ENCODE data around the gene TMEM100. TPM values are rescaled to one million over a fixed set of nuclear protein-coding genes. Genes with fewer than 3 reads are reported as not detected.

Gene TMEM100
- total and polyA plus RNA-seq, 5 donors = 13.2 to 37.2 (median 27.6) TPM

GRCh38 chr17:55760643-55761355 lies 38.1 kb upstream of the TMEM100 start:
- Histone ChIP-seq H3K27me3 (ENCODE audit: control insufficient read depth, insufficient read depth) (no peaks in the 10 kb centered on the region), H3K27ac (ENCODE audit: low read length) (no peak overlapping the region), H3K4me3 (ENCODE audit: low read length) (no peak overlapping the region), H3K4me1 (ENCODE audit: control insufficient read depth, insufficient read depth, low read length) (peaks cover 7% of the 10 kb centered on the region), H3K9me3 (ENCODE audit: control insufficient read depth, low read length) (no peaks in the 10 kb centered on the region)
- 41% methylated on average over 3 of the region's 3 CpGs for WGBS
- DNase-seq = peak in 1 of 3 donors; percentile 55
- peak; percentile 51 to 76 for ATAC-seq
- intact Hi-C loops (cut with DNase I) = no loop called here

GRCh38 chr17:55758171-55758570 lies 35.5 kb upstream of the TMEM100 start:
- H3K27me3 ChIP-seq (ENCODE audit: control insufficient read depth, insufficient read depth) = no peaks in the 10 kb centered on the region
- no peak for ATAC-seq

GRCh38 chr17:55757659-55758058 lies 35.0 kb upstream of the TMEM100 start:
- ATAC-seq (no peak), DNase-seq (no peak)
- Histone ChIP-seq H3K4me3 (ENCODE audit: low read length) (no peak overlapping the region), H3K4me1 (ENCODE audit: control insufficient read depth, insufficient read depth, low read length) (peaks cover 6% of the 10 kb centered on the region), H3K27me3 (ENCODE audit: control insufficient read depth, insufficient read depth) (no peaks in the 10 kb centered on the region), H3K9me3 (ENCODE audit: control insufficient read depth, low read length) (no peaks in the 10 kb centered on the region), H3K27ac (ENCODE audit: low read length) (no peak overlapping the region)
- intact Hi-C loops (cut with DNase I) = no loop called here
- WGBS = 99% methylated on average over 1 of the region's 1 CpG

More at GRCh38 chr17:55758171-55758570, 35.5 kb upstream of the TMEM100 start:
- no peak for DNase-seq
- Histone ChIP-seq H3K4me3 (ENCODE audit: low read length) (no peak overlapping the region), H3K4me1 (ENCODE audit: control insufficient read depth, insufficient read depth, low read length) (peaks cover 6% of the 10 kb centered on the region), H3K9me3 (ENCODE audit: control insufficient read depth, low read length) (no peaks in the 10 kb centered on the region), H3K27ac (ENCODE audit: low read length) (no peak overlapping the region)
- intact Hi-C loops (cut with DNase I) = no loop called here

- DNase-seq = no peak
- intact Hi-C loops (cut with DNase I) = no loop called here
- no peak overlapping the region for H3K4me3 ChIP-seq (ENCODE audit: low read length)
- H3K27me3 ChIP-seq (ENCODE audit: control insufficient read depth, insufficient read depth) = no peaks in the 10 kb centered on the region
- no peak overlapping the region for H3K27ac ChIP-seq (ENCODE audit: low read length)
- peaks cover 9% of the 10 kb centered on the region for H3K4me1 ChIP-seq (ENCODE audit: control insufficient read depth, insufficient read depth, low read length)
- 94% methylated on average over 2 of the region's 2 CpGs for WGBS
- ATAC-seq = no peak
- no peaks in the 10 kb centered on the region for H3K9me3 ChIP-seq (ENCODE audit: control insufficient read depth, low read length)
Measured at GRCh38 chr17:55756689-55757088, 34.0 kb upstream of the TMEM100 start.

- DNase-seq = no peak
- 64% methylated on average over 4 of the region's 4 CpGs for WGBS
- H3K4me1 ChIP-seq (ENCODE audit: control insufficient read depth, insufficient read depth, low read length) = peaks cover 4% of the 10 kb centered on the region
- peak overlapping the region; percentile 87 for H3K4me3 ChIP-seq (ENCODE audit: low read length)
- no peaks in the 10 kb centered on the region for H3K9me3 ChIP-seq (ENCODE audit: control insufficient read depth, low read length)
- H3K27ac ChIP-seq (ENCODE audit: low read length) = peak overlapping the region; percentile 86
- intact Hi-C loops (cut with DNase I) = no loop called here
- H3K27me3 ChIP-seq (ENCODE audit: control insufficient read depth, insufficient read depth) = no peaks in the 10 kb centered on the region
- ATAC-seq = no peak
Measured at GRCh38 chr17:55751720-55752250, 29.1 kb upstream of the TMEM100 start.

- ATAC-seq (peak; percentile 100), DNase-seq (peak; percentile 97 to 98 (median 98))
- peak within 1 kb of the TSS; percentile 87 for H3K4me3 ChIP-seq (ENCODE audit: low read length)
- WGBS = under 1% methylated on average over 53 of the region's 53 CpGs
- peak within 1 kb of the TSS; percentile 86 for H3K27ac ChIP-seq (ENCODE audit: low read length)
- peaks cover 4% of the 10 kb centered on the region for H3K4me1 ChIP-seq (ENCODE audit: control insufficient read depth, insufficient read depth, low read length)
- intact Hi-C loops (cut with DNase I) = no loop called here
- H3K27me3 ChIP-seq (ENCODE audit: control insufficient read depth, insufficient read depth) = no peaks in the 10 kb centered on the region
- no peaks in the 10 kb centered on the region for H3K9me3 ChIP-seq (ENCODE audit: control insufficient read depth, low read length)
Measured at GRCh38 chr17:55750750-55751657, 28.3 kb upstream of the TMEM100 start, which contains the start of gene PCTP. TSS of gene PCTP (plus strand) at chr17:55751051. CDS start at chr17:55751104, 53 bp downstream.

- Histone ChIP-seq H3K4me1 (ENCODE audit: control insufficient read depth, insufficient read depth, low read length) (peaks cover 4% of the 10 kb centered on the region), H3K9me3 (ENCODE audit: control insufficient read depth, low read length) (no peaks in the 10 kb centered on the region), H3K27me3 (ENCODE audit: control insufficient read depth, insufficient read depth) (no peaks in the 10 kb centered on the region), H3K4me3 (ENCODE audit: low read length) (no peak overlapping the region), H3K27ac (ENCODE audit: low read length) (no peak overlapping the region)
- ATAC-seq (no peak), DNase-seq (no peak)
- intact Hi-C loops (cut with DNase I) = no loop called here
- WGBS = 77% methylated on average over 4 of the region's 4 CpGs
Measured at GRCh38 chr17:55749985-55750384, 27.3 kb upstream of the TMEM100 start.

- no peaks in the 10 kb centered on the region for H3K27me3 ChIP-seq (ENCODE audit: control insufficient read depth, insufficient read depth)
- no peak overlapping the region for H3K27ac ChIP-seq (ENCODE audit: low read length)
- H3K9me3 ChIP-seq (ENCODE audit: control insufficient read depth, low read length) = no peaks in the 10 kb centered on the region
- H3K4me3 ChIP-seq (ENCODE audit: low read length) = no peak overlapping the region
- DNase-seq (no peak), ATAC-seq (no peak)
- H3K4me1 ChIP-seq (ENCODE audit: control insufficient read depth, insufficient read depth, low read length) = peaks cover 4% of the 10 kb centered on the region
- intact Hi-C loops (cut with DNase I) = no loop called here
- 98% methylated on average over 1 of the region's 1 CpG for WGBS
Measured at GRCh38 chr17:55748841-55749240, 26.2 kb upstream of the TMEM100 start.

- no peak for ATAC-seq
- no peak overlapping the region for H3K4me3 ChIP-seq (ENCODE audit: low read length)
- no peak overlapping the region for H3K27ac ChIP-seq (ENCODE audit: low read length)
- H3K27me3 ChIP-seq (ENCODE audit: control insufficient read depth, insufficient read depth) = no peaks in the 10 kb centered on the region
- no peaks in the 10 kb centered on the region for H3K9me3 ChIP-seq (ENCODE audit: control insufficient read depth, low read length)
- 57% methylated on average over 3 of the region's 3 CpGs for WGBS
- H3K4me1 ChIP-seq (ENCODE audit: control insufficient read depth, insufficient read depth, low read length) = peaks cover 4% of the 10 kb centered on the region
- intact Hi-C loops (cut with DNase I) = no loop called here
- no peak for DNase-seq
Measured at GRCh38 chr17:55747209-55747608, 24.5 kb upstream of the TMEM100 start.

- H3K4me3 ChIP-seq (ENCODE audit: low read length) = no peak overlapping the region
- no peaks in the 10 kb centered on the region for H3K27me3 ChIP-seq (ENCODE audit: control insufficient read depth, insufficient read depth)
- no peaks in the 10 kb centered on the region for H3K4me1 ChIP-seq (ENCODE audit: control insufficient read depth, insufficient read depth, low read length)
- ATAC-seq (no peak), DNase-seq (no peak)
- no peak overlapping the region for H3K27ac ChIP-seq (ENCODE audit: low read length)
- intact Hi-C loops (cut with DNase I) = no loop called here
- 87% methylated on average over 1 of the region's 1 CpG for WGBS
- H3K9me3 ChIP-seq (ENCODE audit: control insufficient read depth, low read length) = no peaks in the 10 kb centered on the region
Measured at GRCh38 chr17:55746466-55746865, 23.8 kb upstream of the TMEM100 start.

GRCh38 chr17:55745258-55745657 lies 22.6 kb upstream of the TMEM100 start:
- ATAC-seq (no peak), DNase-seq (no peak)
- intact Hi-C loops (cut with DNase I) = no loop called here
- Histone ChIP-seq H3K27ac (ENCODE audit: low read length) (no peak overlapping the region), H3K4me3 (ENCODE audit: low read length) (no peak overlapping the region), H3K27me3 (ENCODE audit: control insufficient read depth, insufficient read depth) (no peaks in the 10 kb centered on the region), H3K4me1 (ENCODE audit: control insufficient read depth, insufficient read depth, low read length) (no peaks in the 10 kb centered on the region), H3K9me3 (ENCODE audit: control insufficient read depth, low read length) (no peaks in the 10 kb centered on the region)
- WGBS = 95% methylated on average over 1 of the region's 1 CpG
